Activated T-cell treated with anti-CD3 and anti-CD28 coated beads, Interleukin-2, amount 50 U/mL, for 48 hours (primary cell): ENCODE data around the gene COQ4.
"Not testable (repeated sequence)": the region's sequence is repeated elsewhere in the genome, so short reads cannot be mapped to it uniquely, and the experiment has no call there.

ENCODE experiments used
- DNase-seq, 2 experiments: peaks; one replicate each; pipeline ENCODE4 v3.0.0-alpha.2; 2020

The COQ4 gene

DNA sequence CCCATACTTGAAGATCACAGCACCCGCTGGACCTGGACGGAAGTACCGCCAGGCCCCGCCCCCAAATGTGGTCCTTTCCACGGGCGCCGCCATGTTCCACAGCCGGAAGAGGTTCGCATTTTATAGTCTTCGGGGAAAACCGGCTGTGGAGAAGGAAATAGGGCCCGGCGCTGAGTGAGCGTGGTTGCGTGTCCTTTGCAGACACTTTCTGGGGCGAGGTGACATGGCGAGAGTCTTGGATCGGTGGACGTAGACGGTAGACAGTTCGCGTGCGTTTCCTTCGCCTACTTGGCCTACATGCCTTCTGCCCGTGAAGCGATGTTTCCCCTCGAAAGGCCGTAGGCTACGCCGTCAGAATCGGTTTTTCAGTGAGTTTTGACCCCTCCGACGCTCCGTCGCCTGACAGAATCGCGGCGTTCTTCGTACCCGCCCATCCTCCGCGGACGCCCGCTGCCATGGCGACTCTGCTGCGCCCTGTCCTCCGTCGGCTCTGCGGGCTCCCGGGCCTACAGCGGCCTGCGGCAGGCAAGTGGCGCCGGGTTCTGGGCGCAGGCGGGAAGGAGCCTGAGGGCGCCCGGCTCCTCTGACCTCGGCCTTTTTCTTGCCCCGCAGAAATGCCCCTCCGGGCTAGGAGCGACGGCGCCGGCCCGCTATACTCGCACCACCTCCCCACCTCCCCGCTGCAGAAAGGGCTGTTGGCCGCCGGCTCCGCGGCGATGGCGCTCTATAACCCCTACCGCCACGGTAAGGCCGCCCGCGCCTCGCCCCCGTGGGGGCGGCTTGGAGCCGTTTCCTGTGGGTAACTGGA, at the start of gene COQ4, which contains the start of gene TRUB2:
TSS of gene COQ4 (plus strand) at position 436 of the 808 bp plus-strand sequence. CDS start at position 456, 20 bp downstream.
TSS of gene TRUB2 (minus strand) at position 44 of the 808 bp plus-strand sequence. CDS start at position 5, 39 bp downstream.
- peak; percentile 95 for DNase-seq

- DNase-seq = no peak
These were observed 48.4 kb upstream of the COQ4 start for GRCh38 chr9:128274245-128274644.

GRCh38 chr9:128275198-128276007, 47.2 kb upstream of the COQ4 start, which contains the start of gene GOLGA2:
TSS of gene GOLGA2 (minus strand) at chr9:128276007. CDS start at chr9:128275976, 31 bp downstream.
- no peak for DNase-seq

DNA sequence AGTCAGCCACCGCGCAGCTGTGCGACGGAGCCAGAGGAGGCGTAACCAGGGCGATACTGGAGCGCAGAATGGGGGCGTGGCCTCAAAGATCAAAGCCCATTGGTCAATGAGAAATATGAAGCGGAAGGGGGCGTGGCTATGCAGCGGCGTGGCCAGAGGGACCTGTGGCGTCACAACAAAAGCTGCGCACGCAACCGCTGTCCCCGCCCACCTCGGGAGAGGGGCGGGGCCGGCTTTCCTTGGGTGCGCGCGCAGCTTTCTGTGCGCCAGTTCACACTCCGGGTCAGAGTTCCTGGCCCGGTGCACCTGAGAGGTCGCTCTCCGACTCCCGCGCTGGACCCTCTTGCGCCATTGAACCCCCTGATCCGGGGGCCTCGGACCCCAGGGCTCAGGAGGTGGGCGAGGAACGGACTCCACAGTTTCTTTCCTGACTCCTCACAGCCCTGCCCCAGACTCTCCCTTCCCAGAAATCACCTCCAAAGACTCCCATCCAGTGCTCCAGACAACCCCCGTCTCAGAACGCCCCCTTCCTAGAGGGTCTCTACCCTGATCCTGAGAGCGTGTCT, 46.5 kb upstream of the COQ4 start, which contains the start of gene SWI5:
TSS of gene SWI5 (plus strand) at position 269 of the 566 bp plus-strand sequence.
- peak; percentile 100 for DNase-seq

- no peak for DNase-seq
These were observed 45.9 kb upstream of the COQ4 start for GRCh38 chr9:128276574-128277270.

- not testable (repeated sequence) for DNase-seq
These were observed 43.3 kb upstream of the COQ4 start for GRCh38 chr9:128279088-128280073.

GRCh38 chr9:128280084-128280622, 42.5 kb upstream of the COQ4 start:
- no peak for DNase-seq

GRCh38 chr9:128282500-128282899, 40.1 kb upstream of the COQ4 start:
- DNase-seq = no peak

DNA sequence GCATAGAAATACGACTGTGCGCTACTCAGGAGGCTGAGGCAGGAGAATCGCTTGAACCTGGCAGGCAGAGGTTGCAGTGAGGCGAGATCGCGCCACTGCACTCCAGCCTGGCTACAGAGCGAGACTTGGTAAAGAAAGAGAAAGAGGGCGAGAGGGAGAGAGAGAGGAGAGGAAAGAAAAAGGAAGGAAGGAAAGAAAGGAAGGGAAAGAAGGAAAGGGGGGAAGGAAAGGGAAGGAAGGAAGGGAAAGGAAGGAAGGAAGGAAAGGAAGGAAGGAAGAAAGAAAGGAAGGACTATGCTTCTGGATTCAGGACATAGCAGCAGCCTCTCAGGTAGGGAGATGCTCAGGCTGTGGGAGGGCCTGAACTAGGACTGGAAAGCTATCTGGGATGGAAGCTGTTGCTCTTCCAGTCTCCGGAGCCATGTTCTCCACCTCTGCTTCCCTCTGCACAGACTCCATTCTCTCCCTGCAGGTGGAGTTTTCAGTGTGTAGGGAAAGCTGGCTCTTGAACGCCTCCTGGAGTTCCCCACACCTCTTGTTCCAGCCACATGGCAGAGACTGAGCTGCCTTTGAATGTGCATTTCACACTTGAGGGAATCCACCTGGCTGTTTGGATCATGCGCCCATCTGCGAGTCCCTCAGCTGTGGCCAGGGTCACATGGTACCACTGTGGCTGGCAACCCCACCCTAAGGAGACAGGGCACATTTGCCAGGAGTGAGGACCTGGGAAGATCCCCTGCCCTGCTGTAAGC, 37.4 kb upstream of the COQ4 start:
- DNase-seq = no peak

DNA sequence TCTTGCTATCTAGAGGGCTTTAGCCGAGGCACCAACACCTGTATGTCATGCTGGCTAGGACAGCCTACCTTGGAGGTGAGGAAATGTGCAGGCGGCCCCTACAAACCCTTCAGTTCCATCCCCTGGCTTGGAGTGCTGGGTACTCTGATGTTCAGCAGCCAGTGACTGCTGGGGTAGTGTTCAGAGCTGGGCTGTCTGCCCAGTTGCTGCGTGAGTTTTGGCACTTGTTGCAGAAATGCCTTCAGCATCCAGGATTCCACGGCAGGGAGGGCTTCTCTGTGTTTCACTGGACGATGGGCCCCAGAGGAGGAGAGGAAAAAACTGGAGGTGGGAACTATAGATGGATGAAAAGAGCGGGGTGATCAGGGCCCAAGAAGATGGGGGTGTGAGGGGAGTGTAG, 36.2 kb upstream of the COQ4 start:
- no peak for DNase-seq

- DNase-seq = no peak
These were observed 34.2 kb upstream of the COQ4 start for GRCh38 chr9:128288273-128289004.

DNA sequence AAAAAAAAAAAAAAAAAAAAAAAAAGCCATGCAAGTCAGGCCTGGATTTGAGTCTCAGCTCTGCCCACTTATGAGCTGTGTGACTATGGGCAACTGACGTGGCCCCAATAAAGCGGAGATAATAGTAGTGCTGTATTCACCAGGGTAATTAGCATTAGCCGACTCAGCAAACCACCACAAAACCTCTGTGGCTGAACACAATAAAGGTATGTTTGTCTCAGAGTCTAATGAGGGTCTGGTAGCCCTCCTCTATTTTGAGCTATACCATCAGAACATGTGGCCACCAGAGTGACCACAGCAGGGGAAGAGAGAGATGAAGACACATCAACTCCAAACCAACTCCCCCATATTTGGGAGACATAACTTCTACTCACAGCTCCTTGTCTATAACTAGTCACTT, 30.6 kb upstream of the COQ4 start:
- no peak for DNase-seq

DNA sequence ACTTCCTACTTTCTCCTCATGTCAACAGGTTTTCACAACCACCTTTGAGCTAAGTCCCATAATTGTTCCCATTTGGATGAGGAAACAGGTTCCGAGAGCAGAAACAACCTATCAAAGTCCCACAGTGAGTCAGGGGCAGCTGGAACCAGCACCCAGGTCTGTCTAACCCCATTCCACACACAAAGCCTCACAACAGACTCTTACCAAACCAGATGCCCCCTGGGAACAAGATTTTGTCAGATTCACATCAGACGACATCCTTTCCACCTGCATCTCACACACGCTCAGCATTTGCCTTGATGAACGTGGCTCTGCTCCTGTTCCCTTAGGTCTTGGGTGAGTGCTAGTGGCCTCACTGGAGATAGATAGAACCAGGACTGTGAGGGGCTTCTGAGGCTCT, 29.5 kb upstream of the COQ4 start:
- DNase-seq = no peak

DNA sequence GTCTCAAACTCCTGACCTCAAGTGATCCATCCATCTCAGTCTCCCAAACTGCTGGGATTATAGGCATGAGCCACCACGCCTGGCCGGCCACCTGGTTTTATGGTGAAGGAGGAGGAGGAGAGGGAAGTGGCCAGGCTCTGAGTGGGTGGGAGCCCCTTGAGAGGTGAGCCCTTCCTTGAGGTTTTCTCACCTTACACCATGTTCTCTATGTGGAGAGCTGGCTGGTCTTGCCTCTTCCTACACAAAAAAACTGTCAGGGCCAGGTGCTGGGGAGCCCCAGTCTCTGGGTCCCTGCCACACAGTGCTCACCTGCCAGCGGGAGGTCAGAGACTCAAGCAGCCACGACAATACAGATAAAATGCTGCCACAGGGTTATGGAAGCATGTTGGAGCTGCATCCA, 28.5 kb upstream of the COQ4 start:
- no peak for DNase-seq

DNA sequence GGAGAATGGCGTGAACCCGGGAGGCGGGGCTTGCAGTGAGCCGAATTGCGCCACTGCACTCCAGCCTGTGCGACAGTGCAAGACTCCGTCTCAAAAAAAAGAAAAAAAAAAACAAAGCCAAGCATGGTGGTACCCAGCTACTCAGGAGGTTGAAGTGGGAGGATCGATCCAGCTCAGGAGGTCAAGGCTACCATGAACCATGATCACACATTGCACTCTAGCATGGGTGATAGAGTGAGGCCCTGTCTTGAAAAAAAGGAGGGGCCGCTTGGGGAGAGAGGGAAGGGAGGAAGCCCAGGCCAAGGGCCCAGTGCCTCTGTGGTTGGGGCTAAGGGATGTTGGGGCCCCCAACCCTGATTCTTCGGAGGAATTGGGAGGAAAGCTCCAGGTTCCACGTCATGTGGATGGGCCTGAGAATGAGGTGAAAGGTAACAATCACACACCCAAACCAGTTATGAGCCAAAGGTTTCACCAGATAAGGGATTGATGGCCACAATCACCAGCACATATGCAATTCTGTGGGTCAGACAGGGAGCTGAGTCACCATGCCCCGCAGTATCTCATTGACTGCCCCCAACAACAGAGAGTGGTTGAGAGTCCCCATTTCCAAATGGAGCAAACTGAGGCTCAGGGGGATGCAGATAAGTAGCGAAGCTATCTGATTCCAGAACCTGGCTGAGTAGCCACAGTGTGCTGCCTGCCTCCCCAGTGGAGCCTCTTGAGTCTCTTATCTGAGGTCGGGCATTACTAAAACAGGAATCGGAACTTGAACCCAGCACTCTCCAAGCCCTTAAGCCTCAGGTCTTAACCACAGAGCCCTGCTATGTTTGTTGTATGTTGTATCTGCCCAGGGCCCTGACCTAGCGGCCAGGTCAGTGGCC, 26.1 kb upstream of the COQ4 start:
- DNase-seq = no peak

DNA sequence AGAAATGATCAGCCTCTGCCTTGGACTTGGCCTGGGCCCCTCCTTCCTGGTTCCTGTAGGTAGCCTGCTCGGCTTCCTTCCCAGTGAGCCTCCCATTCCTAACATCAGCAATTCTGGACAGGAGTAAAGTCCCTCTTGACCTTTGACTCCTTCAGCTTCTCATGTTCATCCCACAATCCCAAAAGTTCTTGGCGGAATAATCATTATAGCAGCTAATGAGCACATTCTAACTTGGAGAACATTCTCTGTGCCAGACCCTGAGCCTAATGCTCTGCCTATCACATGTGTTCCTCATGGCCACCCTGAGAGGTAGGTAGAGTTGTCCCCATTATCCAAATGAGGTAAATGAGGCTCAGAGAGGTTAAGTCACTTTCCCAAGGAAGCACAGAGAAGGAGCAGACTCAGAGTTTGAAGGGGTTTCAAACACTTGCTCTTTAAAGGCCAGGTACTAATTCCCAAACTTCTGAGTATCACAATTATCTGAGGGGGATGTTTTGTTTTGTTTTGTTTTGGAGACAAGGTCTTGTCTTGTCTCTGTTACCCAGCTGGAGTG, 25.3 kb upstream of the COQ4 start:
- DNase-seq = no peak

DNA sequence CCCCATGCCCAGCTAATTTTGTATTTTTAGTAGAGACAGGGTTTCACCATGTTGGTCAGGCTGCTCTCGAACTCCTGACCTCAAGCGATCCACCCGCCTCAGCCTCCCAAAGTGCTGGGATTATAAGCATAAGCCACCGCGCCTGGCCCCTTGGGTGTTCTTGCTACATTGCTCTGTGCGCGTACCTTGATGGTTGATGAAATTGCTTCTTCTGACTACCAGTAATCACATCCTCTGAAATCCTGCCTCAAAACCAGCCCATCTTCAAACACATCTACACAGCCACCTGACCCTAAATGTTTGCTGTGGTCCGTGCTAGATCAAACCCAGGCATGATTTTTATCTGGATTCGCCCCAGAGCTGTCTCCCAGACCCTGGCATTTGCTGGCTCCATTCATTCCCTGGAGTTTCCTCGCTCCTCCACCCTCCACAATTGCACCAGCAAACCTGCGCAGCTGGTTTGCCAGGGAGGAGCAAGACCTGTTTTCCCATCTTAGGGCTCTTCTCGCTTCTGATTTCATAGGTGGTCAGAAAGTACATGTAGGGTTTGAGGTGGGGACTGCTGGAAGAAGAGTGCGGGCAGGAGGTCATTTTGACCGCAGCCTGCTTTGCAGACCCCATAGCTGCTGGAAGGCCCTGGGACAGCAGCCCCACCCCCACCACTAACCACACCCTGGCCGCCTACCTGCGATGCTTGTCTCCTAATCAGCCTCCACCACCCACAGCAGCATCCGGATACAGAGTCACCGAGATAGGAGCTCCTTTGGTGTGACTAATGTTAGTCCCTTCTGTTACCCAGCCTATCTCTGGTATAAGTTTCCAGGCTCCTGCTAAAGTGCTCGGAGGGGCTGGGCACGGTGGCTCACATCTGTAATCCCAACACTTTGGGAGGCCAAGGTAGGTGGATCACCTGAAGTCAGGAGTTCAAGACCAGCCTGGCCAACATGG, 23.8 kb upstream of the COQ4 start:
- no peak for DNase-seq
